ENCODE measurements around the gene ABLIM3.

ABLIM3 gene

DNA sequence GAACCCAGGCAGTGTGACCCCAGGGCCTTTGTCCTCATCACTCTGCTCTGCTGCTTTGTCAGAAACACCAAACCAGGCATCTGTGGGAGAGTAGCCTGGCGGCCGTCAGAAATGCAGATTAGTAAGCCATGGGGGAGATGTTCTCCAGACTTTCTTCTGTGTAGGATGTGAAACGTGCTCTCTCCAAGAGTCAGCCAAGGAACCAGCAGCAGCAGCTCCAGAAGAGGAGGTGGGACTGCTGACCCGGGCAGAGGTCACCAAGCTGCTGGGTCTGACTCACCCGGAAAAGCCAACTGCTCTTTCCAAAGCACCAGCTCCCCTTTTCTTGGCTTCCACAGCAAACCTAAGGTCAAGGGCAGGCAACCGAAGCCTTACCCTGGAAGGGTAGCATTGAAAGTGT, 14.4 kb upstream of the ABLIM3 start:
- TF ChIP-seq, protein P1, sequence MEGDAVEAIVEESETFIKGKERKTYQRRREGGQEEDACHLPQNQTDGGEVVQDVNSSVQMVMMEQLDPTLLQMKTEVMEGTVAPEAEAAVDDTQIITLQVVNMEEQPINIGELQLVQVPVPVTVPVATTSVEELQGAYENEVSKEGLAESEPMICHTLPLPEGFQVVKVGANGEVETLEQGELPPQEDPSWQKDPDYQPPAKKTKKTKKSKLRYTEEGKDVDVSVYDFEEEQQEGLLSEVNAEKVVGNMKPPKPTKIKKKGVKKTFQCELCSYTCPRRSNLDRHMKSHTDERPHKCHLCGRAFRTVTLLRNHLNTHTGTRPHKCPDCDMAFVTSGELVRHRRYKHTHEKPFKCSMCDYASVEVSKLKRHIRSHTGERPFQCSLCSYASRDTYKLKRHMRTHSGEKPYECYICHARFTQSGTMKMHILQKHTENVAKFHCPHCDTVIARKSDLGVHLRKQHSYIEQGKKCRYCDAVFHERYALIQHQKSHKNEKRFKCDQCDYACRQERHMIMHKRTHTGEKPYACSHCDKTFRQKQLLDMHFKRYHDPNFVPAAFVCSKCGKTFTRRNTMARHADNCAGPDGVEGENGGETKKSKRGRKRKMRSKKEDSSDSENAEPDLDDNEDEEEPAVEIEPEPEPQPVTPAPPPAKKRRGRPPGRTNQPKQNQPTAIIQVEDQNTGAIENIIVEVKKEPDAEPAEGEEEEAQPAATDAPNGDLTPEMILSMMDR (IDR thresholded peaks at IDR 0.05; ENCODE audit: low read depth, low read length) = no peak
- DNase-seq (ENCODE audit: extremely low read depth, low read depth) = no peak

DNA sequence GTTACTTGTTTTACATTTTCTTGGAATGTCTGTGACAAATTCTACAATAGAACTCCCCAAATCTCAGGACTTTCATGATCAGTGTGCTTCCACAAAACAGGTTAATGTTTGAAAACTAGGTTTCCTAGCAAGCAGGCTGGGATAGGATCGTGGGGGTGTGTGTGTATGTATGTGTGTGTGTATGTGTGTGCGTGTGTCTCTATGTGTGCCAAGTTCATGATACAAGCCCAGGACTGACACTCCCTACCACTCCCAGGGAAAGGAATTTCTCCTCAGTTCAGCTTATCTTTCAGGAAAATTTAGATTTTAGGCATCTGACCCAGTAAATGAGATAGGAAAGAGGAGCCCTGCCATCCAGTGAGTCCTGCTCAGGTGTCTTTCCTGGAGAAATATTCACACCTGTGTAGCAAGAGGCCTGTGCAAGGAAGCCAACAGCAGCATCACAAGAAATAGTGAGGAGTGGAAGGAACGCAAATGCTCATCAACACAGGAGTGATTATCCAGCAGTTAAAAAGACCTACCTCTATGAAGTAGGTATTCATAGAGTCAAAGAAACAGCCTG, 13.8 kb upstream of the ABLIM3 start:
- TF ChIP-seq, protein P1 (IDR thresholded peaks at IDR 0.05; ENCODE audit: low read depth, low read length) = no peak
- no peak for DNase-seq (ENCODE audit: extremely low read depth, low read depth)

DNA sequence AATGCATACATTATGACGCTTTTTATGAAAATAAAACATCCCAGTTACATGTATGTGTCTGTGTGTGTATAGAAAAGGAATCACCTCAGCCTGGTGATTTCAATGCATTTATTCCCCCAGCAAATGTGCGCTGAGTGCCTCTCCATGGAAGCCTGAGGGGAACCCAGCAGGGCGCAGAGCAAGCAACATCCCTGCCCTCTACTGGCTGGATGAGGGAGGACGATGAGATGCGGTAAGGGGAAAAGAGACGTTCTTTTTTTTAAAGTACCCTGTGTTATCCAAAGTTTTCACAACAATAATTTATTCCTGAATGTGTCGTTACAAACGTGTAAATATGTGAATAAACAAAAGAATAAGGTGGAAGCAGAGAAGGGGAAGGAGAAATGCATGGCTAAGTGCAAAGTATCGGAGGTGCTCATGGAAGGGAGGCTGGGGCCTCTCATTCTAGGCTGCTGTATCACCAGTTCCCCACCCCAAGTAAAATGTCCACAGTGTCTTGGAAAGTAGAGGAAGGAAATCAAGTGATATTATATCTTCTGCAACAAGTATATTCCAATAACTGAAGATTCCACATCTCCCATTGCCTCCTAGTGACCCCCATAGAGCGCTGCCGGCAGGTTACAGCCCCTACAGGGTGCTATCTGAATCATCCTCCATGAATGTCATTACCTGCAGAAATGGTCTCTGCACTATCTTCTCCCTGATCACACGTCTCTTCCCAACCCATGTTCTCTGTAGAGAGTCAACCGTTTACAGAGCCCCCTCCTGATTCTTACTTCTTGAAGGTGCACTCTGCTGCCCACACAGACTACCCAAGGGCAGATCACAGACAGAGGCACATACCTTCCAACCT, 13.0 kb upstream of the ABLIM3 start:
- TF ChIP-seq, protein P1 (IDR thresholded peaks at IDR 0.05; ENCODE audit: low read depth, low read length) = peak; percentile 83
- no peak for DNase-seq (ENCODE audit: extremely low read depth, low read depth)

DNA sequence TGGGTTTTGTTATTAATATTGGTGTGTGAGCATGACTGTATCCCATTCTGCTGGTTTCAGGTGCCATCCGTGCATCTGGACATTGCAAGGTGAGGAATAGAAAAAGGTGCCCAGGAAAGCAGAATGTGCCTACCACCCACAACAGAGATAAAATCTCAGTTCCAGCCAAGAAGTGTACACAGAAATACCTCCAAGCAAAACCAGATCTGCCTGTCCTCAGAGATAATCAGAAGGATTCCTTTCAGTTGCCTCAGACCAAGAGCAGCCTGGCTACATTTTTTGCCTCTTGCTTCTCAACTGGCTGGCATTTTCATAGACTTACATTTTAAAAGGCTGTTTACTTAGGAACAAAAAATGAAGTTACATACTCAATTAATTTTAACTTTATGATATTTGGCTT, 12.1 kb upstream of the ABLIM3 start:
- TF ChIP-seq, protein P1 (IDR thresholded peaks at IDR 0.05; ENCODE audit: low read depth, low read length) = no peak
- DNase-seq (ENCODE audit: extremely low read depth, low read depth) = no peak

DNA sequence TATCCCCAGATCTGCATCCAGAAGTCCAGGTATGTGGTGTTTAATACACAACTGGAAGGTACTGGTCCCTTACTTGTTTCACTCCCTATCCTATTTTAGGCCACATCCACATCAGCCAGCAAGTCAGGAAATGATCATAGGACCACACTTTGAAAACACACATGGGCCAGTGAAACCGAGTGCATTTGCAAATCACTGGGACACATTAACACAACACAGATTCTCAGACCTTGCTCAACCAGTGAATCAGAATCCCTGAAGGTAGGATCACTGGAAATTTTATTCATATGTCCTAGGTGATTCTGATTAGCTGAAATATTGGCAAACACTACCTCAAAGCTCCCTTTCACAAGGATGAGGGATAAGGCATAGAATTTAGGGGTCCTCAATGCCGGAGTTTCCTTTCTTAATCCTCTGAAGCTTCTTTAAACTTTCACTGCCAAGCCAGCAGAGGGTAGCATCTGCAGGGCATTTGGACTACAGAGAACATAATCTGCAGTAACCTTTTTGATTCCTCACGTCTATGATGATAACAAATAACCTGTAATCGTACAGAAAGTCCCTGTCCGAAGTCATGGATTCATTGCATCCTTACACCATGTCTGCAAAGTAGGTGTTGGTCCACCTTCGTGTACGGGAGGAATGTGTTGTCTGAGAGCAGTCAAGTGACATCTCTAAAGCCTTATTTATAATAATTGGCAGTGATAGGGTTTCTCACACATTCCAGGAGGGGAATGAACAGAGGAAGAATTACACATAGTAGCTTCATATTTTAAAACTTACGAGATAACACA, 11.0 kb upstream of the ABLIM3 start:
- TF ChIP-seq, protein P1 (IDR thresholded peaks at IDR 0.05; ENCODE audit: low read depth, low read length) = peak; percentile 54
- DNase-seq (ENCODE audit: extremely low read depth, low read depth) = no peak

DNA sequence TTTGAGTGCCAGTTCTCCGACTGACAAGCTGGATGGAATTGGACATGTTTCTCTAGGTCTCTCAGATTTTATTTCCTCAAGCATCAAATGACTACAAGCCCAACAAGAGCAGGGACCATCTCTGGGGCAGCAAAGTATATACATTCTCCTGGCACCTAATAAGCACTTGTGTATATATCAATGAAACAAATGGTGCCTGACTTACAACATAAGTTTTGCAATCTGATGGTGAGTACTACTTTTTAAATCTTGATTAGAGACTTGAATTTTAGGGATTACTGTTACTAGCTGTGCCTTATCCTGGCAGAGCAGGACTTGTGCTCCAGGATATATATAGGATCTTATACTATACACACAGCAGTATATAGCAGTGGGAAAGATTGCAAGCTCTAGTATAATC, 8.8 kb upstream of the ABLIM3 start:
- DNase-seq (ENCODE audit: extremely low read depth, low read depth) = no peak
- TF ChIP-seq, protein P1 (IDR thresholded peaks at IDR 0.05; ENCODE audit: low read depth, low read length) = no peak
